ENCODE results near the gene FCAMR.

FCAMR gene

GRCh38 chr1:206960676-206961386, 9.4 kb downstream of the FCAMR start:
- DNase-seq (ENCODE audit: low spot score): no peak

GRCh38 chr1:206958144-206958543, 12.1 kb downstream of the FCAMR start:
- DNase-seq (ENCODE audit: low spot score): no peak

- DNase-seq (ENCODE audit: low spot score): no peak
Observed at GRCh38 chr1:206957639-206958038, 12.6 kb downstream of the FCAMR start.

- DNase-seq (ENCODE audit: low spot score): no peak
Observed at GRCh38 chr1:206955476-206956451, 14.5 kb downstream of the FCAMR start.

GRCh38 chr1:206954459-206955342, 15.6 kb downstream of the FCAMR start:
- DNase-seq (ENCODE audit: low spot score): no peak

DNA sequence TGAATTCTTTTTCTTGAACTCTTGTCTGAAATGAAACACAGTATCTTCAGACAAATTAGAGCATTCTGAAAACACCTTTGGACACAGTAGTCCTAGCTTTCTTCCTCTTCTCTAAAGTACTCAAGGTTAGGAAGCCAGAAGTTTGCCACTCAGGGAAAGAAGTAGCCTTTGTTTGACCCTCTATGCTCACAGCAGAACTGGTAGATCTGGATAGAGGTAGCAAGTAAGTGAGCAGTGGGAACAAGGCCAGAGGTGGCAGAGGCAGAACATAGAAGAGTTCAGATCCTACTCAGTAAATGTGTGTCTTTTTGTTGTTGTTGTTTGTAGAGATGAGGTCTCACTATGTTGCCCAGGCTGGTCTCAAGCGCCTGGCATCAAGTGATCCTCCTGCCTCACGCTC, 16.6 kb downstream of the FCAMR start:
- no peak for DNase-seq (ENCODE audit: low spot score)

- no peak for DNase-seq (ENCODE audit: low spot score)
Observed at GRCh38 chr1:206953126-206953525, 17.1 kb downstream of the FCAMR start.

- no peak for DNase-seq (ENCODE audit: low spot score)
Observed at GRCh38 chr1:206952171-206952570, 18.1 kb downstream of the FCAMR start.

DNA sequence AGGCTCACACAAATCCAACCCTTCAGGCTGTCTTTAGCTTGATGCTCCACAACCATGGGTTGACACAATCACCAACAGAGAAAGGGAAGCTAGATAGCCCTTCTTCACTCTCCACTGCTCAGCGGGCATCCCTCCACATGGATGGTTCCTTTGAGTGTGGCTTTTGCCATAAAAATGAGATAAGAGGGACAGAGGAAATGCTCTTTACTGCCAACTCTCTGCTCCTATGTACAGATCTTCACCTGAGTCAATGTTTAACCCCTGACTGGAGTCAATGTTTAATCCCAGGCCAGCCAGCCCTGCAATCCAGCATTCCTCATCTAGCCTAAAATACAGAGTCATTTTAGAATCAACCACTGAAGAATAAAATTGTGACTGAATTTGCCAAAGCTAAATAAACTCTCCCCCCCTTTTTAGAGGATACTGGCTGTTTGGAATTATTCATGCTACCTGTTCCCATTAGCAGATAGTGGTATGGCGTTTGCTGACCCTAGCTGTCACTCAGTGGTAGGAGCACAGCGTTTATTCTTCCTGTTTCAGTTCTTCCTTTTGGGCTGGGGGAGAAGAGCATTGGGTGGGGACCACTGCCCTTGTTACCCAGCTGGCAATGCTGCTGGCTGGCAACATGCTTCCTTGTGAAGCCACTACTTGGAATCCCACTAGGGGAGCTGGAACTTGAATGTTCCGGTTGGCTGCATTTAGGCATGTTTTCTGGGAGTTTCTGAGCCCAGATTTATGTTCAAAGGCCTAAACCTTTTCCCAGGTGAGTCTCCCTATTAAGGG, 18.8 kb downstream of the FCAMR start:
- DNase-seq (ENCODE audit: low spot score): no peak

DNA sequence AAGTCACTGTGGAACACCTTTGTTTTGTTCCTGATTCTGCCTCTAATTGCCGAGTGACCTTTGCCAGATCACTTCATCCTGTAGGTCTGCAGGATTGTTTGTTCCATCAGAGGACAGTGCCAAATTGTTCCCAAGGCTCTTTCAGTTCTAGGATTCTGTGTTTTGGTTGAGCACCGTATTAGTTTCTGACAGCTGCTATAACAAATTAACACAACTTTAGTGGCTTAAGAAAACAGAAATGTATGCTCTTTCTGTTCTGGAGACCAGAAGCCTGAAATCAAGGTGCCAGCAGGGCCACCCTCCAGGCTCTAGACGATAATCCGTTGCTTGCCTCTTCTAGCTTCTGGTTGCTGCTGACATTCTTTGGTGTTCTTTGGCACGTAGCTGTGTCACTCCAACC, 20.6 kb downstream of the FCAMR start:
- no peak for DNase-seq (ENCODE audit: low spot score)

DNA sequence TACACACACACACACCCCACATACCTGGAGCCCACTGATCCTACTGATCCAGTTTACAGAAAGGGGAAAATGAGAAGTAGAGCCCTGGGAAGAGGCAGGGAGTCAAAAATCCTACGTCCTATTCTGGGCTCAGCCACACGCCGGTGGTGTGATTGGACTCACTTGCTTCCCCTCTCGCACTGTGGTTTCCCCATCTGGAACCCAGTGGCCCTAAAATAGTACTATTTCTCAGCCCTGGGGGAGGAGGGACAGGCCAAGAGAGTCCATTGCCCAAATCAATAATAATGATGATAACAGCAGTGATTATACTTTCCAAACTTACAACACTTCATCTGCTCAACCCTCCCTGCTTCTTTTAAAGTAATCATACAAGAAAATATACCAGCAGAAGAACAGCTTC, 21.1 kb downstream of the FCAMR start:
- no peak for DNase-seq (ENCODE audit: low spot score)

DNA sequence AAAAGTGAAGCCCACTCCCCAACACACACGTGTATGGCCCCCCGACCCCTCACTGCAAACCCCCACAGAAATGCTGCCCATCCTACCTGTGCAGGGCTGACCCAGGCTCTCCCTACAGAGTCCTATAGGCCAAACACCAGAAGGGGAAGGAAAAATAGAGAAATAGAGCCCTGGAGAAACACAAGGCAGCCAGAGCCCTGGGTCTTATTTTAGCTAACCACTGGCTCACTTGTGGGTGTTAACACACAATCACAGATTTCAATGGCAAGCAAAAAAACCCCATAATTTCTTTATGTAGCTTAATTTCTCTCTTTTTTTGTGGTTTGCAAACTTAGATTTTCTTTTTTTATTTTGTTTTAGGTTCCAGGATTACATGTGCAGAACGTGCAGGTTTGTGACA, 23.0 kb downstream of the FCAMR start:
- DNase-seq (ENCODE audit: low spot score): no peak

DNA sequence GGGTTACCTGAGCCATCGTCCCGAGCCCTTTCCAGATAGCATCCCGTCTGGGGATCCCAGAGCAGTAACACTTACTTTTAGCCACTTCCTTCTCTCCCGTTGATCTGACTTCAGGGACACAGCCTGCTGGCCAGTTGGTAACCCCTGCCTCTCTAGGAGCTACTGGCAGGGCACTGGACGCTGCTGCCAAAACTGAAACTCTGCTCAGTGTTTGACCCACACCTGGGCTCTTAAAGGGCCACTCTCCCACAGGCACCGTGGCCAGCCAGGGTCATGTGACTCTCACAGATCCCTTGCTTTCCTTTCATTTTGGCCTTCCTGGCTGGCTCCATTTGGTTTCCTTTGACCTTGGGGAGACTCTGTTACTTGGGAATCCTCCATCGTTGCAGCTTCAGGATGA, 24.0 kb downstream of the FCAMR start, which contains the start of gene PIGR:
Gene PIGR, minus strand, starts transcription at position 206 of the 400 bp plus-strand sequence. CDS start 5,935 bp downstream, outside the sequence.
- no peak for DNase-seq (ENCODE audit: low spot score)

GRCh38 chr1:206945779-206946178, 24.5 kb downstream of the FCAMR start:
- no peak for DNase-seq (ENCODE audit: low spot score)

GRCh38 chr1:206944703-206945102, 25.6 kb downstream of the FCAMR start:
- DNase-seq (ENCODE audit: low spot score): no peak

DNA sequence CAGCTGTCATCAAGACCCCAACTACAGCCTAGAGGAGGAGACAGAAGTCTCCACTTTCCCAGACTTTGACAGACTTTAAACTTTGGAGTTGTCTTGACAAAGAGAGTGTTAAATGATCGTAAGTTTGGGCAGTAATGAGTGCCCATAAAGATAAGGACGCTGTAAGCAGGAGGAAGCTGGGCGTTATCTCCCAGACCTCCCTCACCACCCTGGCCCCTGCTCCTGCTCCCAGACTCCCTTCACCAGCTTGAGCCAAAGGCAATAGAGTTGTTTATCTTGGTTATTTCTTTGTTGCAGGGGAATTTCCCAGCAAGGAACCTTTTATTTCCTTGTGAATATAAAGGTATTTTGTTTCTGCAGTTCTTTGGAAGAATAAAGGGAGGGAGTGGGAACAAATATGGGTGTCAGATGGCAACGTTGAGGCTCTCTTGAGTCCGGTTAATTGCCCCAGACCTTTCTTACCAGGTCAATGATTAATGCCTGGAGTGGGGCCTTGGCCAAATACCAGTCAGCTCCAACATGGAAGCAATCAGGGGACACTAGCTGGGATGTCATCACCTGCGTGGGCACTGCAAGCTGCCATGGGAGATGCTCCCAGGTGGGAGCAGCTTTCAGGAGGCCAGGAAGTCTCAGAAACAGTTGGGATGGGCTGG, 28.4 kb downstream of the FCAMR start:
- no peak for DNase-seq (ENCODE audit: low spot score)

DNA sequence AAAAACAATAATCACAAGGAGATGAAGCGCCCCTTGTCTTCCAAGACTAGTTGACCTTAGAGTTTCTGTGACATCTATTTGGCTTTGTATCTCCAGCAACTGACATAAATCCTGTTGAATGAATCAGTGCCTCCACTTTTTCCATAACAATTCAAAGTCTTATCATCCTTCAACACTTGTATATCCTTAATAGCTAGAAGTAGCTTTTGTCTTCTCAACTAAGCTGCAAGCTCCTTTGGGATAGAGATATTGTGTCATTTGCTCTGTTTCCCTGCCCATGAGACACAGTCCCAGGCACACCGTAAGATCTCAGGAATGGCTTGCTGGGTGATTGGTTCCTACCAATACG, 29.7 kb downstream of the FCAMR start:
- DNase-seq (ENCODE audit: low spot score): no peak

DNA sequence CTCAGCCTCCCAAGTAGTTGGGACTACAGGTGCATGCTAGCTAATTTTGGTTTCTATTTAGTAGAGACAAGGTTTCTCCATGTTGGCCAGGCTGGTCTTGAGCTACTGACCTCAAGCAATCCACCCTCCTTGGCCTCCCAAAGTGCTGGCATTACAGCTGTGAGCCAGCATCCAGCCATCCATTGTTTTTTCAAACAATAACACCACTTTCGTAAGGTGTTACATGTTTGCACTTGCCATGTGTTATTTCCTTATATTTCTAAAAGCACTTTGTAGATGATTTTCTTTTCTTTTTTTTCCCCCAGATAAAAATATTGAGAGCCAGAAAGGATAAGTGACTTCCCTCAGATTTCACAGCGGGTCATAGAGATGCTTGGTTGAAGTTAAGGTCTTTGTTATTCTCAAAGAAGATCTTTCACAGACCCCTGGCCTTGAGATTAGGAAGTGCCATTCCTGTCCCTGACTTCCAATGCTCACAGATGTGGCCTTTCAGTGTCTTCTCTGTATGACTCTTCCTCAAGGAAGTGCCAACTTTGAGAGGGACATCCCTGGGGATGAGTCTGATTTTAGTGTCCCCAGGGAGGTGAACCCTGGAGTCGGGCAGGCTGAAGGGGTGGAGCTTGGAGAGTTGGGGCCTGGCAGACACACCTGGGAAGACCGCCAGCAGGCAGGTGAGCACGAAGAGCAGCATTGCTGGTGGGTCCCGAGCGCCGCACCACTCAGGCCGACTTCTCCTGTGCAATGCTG, 30.2 kb downstream of the FCAMR start:
- DNase-seq (ENCODE audit: low spot score): no peak

- DNase-seq (ENCODE audit: low spot score): no peak
Observed at GRCh38 chr1:206939131-206939530, 31.1 kb downstream of the FCAMR start.

DNA sequence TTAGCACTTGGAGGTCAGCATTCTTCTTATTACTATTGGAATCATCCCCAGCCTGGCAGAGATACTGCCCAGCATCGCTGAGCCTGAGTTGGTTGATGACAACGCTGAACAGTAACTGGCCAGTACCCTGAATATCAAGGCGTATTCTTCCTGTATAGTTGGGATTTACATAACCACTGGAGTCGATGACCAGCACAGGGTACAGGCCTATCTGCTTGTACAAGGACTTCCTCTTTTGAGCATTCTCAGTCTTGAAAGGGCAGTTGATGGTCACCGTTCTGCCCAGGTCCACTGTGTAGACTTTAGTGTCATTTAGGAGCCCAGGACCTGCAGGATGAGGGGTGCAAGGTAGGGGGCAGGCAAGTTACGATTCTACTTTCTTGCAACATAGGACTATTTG, 32.8 kb downstream of the FCAMR start:
- no peak for DNase-seq (ENCODE audit: low spot score)

Measured in COLO829 (cell line).